ENCODE data around the gene BLOC1S6. TPM values are rescaled to one million over a fixed set of nuclear protein-coding genes. Genes with fewer than 3 reads are reported as not detected.

The BLOC1S6 gene
- total RNA-seq, 1 donor from 2014 or later, result 64.6 TPM

DNA sequence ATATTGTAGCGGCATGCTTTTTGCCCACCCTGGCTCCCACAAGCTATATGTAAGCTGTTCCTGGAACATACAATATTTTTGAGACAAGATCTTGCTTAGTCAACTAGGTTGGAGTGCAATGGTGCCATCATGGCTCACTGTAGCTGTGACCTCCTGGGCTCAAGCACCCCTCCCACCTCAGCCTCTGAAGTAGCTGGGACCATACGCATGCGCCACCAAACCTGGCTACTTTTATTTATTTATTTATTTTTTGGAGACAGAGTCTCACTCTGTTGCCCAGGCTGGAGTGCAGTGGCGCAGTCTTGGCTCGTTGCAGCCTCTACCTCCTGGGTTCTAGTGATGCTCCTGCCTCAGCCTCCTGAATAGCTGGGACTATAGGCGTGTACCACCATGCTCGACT, 41.0 kb downstream of the BLOC1S6 start:
- H3K27me3 Mint-ChIP-seq (ENCODE audit: insufficient read depth, low read depth), result peaks cover 10% of the 10 kb centered on the region
- Histone ChIP-seq H3K27ac (no peak overlapping the region), H2AFZ (replicated peaks) (no peak overlapping the region), H3K36me3 (no peaks in the 10 kb centered on the region), H3K9me3 (ENCODE audit: low read depth) (peaks cover 13% of the 10 kb centered on the region), H3K4me3 (no peak overlapping the region), H3F3A (ENCODE audit: low read depth) (no peaks in the 10 kb centered on the region), H3K4me1 (no peaks in the 10 kb centered on the region), H4K20me1 (ENCODE audit: low read depth) (no peaks in the 10 kb centered on the region), H3K4me2 (no peak overlapping the region), H3K9ac (no peak overlapping the region), H3K79me2 (ENCODE audit: low read depth) (no peaks in the 10 kb centered on the region), H3K27me3 (peaks cover 20% of the 10 kb centered on the region)
- no peak overlapping the region for H3K4me3 Mint-ChIP-seq
- H3K36me3 Mint-ChIP-seq, result no peaks in the 10 kb centered on the region
- peaks cover 32% of the 10 kb centered on the region for H3K9me3 Mint-ChIP-seq
- DNase-seq (ENCODE audit: low spot score), result no peak
- no peak overlapping the region for H3K27ac Mint-ChIP-seq
- no peaks in the 10 kb centered on the region for H3K4me1 Mint-ChIP-seq
- TF ChIP-seq, protein P1, sequence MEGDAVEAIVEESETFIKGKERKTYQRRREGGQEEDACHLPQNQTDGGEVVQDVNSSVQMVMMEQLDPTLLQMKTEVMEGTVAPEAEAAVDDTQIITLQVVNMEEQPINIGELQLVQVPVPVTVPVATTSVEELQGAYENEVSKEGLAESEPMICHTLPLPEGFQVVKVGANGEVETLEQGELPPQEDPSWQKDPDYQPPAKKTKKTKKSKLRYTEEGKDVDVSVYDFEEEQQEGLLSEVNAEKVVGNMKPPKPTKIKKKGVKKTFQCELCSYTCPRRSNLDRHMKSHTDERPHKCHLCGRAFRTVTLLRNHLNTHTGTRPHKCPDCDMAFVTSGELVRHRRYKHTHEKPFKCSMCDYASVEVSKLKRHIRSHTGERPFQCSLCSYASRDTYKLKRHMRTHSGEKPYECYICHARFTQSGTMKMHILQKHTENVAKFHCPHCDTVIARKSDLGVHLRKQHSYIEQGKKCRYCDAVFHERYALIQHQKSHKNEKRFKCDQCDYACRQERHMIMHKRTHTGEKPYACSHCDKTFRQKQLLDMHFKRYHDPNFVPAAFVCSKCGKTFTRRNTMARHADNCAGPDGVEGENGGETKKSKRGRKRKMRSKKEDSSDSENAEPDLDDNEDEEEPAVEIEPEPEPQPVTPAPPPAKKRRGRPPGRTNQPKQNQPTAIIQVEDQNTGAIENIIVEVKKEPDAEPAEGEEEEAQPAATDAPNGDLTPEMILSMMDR (IDR thresholded peaks at IDR 0.05), result no peak
- TF ChIP-seq EZH2phosphoT487 (IDR thresholded peaks at IDR 0.05), result no peak
- no peak for TF ChIP-seq EZH2 (IDR thresholded peaks at IDR 0.05)

DNA sequence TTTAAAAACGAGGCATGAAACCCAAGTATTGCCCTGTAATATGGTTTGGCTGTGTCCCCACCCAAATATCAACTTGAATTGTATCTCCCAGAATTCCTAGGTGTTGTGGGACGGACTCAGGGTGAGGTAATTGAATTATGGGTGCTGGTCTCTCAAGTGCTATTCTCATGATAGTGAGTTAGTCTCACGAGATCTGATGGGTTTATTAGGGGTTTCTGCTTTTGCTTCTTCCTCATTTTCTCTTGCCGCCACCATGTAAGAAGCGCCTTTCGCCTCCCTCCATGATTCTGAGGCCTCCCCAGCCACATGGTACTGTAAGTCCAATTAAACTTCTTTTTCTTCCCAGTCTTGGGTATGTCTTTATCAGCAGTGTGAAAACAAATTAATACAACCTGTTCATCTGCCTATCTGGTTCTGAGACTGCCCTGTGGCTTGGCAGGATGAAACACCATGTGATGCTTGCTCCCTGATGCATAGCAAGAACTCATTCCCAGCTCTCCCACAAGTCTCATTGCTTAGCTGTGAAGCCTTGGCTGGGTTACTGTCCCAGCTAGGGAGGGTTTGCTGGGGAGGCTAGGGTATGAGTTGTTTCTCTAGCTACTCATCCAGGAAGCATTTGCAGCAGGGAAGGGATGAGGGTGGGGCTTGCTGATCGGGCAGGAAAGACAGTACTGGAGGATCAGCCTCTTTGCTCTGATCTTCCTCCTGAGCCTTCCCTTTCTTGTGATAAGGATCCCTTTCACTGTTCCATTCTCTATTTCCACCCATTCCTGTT, 43.9 kb downstream of the BLOC1S6 start:
- H3K9ac ChIP-seq, result no peak overlapping the region
- Mint-ChIP-seq H3K4me1 (peaks cover 5% of the 10 kb centered on the region), H3K36me3 (no peaks in the 10 kb centered on the region), H3K4me3 (no peak overlapping the region), H3K27ac (no peak overlapping the region), H3K9me3 (peaks cover 16% of the 10 kb centered on the region), H3K27me3 (ENCODE audit: insufficient read depth, low read depth) (peaks cover 16% of the 10 kb centered on the region)
- H3K27me3 ChIP-seq, result peaks cover 49% of the 10 kb centered on the region
- no peak overlapping the region for H2AFZ ChIP-seq (replicated peaks)
- H3K4me3 ChIP-seq, result no peak overlapping the region
- H3F3A ChIP-seq (ENCODE audit: low read depth), result no peaks in the 10 kb centered on the region
- no peaks in the 10 kb centered on the region for H3K79me2 ChIP-seq (ENCODE audit: low read depth)
- H3K27ac ChIP-seq, result no peak overlapping the region
- DNase-seq (ENCODE audit: low spot score), result no peak
- peaks cover 11% of the 10 kb centered on the region for H3K9me3 ChIP-seq (ENCODE audit: low read depth)
- H3K36me3 ChIP-seq, result no peaks in the 10 kb centered on the region
- no peaks in the 10 kb centered on the region for H4K20me1 ChIP-seq (ENCODE audit: low read depth)
- no peak overlapping the region for H3K4me2 ChIP-seq
- no peaks in the 10 kb centered on the region for H3K4me1 ChIP-seq
- no peak for TF ChIP-seq EZH2phosphoT487 (IDR thresholded peaks at IDR 0.05)
- TF ChIP-seq, protein P1 (IDR thresholded peaks at IDR 0.05), result no peak
- TF ChIP-seq EZH2 (IDR thresholded peaks at IDR 0.05), result no peak

DNA sequence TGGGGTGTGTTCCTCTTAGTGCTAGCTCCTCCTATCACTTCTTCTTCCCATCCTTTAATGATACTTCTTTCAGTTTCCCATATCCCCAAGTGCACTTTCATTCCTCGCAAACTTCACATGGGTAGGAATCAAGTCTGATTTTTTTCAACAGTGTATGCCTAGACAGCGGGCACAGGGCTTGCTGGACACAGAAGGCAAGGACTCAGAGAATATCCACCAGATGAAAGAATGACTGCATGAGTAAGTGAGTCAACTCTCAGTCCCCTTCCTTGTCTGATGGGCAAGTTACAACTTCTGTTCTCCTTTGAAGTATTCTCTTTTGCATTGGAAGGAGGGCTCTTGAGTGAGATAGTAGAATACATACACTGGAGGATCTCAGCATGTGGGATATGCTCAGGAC, 44.6 kb downstream of the BLOC1S6 start:
- Histone ChIP-seq H3K4me1 (no peaks in the 10 kb centered on the region), H3K9me3 (ENCODE audit: low read depth) (peaks cover 4% of the 10 kb centered on the region), H3K79me2 (ENCODE audit: low read depth) (no peaks in the 10 kb centered on the region), H3K4me2 (no peak overlapping the region), H3K9ac (no peak overlapping the region), H4K20me1 (ENCODE audit: low read depth) (no peaks in the 10 kb centered on the region), H2AFZ (replicated peaks) (no peak overlapping the region), H3K36me3 (no peaks in the 10 kb centered on the region), H3F3A (ENCODE audit: low read depth) (no peaks in the 10 kb centered on the region), H3K27ac (no peak overlapping the region), H3K4me3 (no peak overlapping the region), H3K27me3 (peaks cover 56% of the 10 kb centered on the region)
- Mint-ChIP-seq H3K9me3 (peaks cover 9% of the 10 kb centered on the region), H3K4me1 (peaks cover 5% of the 10 kb centered on the region), H3K27me3 (ENCODE audit: insufficient read depth, low read depth) (peaks cover 16% of the 10 kb centered on the region), H3K36me3 (no peaks in the 10 kb centered on the region), H3K27ac (no peak overlapping the region), H3K4me3 (no peak overlapping the region)
- TF ChIP-seq EZH2phosphoT487 (IDR thresholded peaks at IDR 0.05), result no peak
- TF ChIP-seq, protein P1 (IDR thresholded peaks at IDR 0.05), result no peak
- no peak for TF ChIP-seq EZH2 (IDR thresholded peaks at IDR 0.05)
- DNase-seq (ENCODE audit: low spot score), result no peak

Measured in neural progenitor cell (in vitro differentiated cells).